ENCODE data around the gene HNRNPL. TPM values are rescaled to one million over a fixed set of nuclear protein-coding genes. Genes with fewer than 3 reads are reported as not detected.
"Not testable (repeated sequence)": the region's sequence is repeated elsewhere in the genome, so short reads cannot be mapped to it uniquely, and the experiment has no call there.

HNRNPL gene
- total RNA-seq, 1 experiment from 2014 or later = 749 TPM

GRCh38 chr19:38889803-38890202 lies 40.0 kb upstream of the HNRNPL start:
- CTCF ChIA-PET = interaction anchor here (0.5 kb wide), 1 partner anchor 356 kb away, joined by 5 read pairs; no protein-coding TSS in a partner anchor

GRCh38 chr19:38888876-38889275 lies 39.1 kb upstream of the HNRNPL start:
- Histone ChIP-seq H3K27me3 (ENCODE audit: control insufficient read depth, insufficient read depth, low read length) (no peaks in the 10 kb centered on the region), H3K36me3 (ENCODE audit: control insufficient read depth, insufficient read depth, low read length) (no peaks in the 10 kb centered on the region), H3K9me3 (ENCODE audit: control insufficient read depth, insufficient read depth, low read depth, low read length) (no peaks in the 10 kb centered on the region), H3K4me1 (ENCODE audit: control insufficient read depth, insufficient read depth, low read length) (no peaks in the 10 kb centered on the region), H3K27ac (ENCODE audit: low read length) (no peak overlapping the region), H3K4me3 (ENCODE audit: low read depth in 2 of 2, low read length in 2 of 2) (no peak overlapping the region)
- in situ Hi-C loops (cut with HindIII; ENCODE audit: low pct_unique_long_range_greater_than_20kb, low sequenced_read_pairs) (no loop called here), intact Hi-C loops (cut with micrococcal nuclease; ENCODE audit: unreplicated experiment) (no loop called here)
- ATAC-seq = no peak
- TF ChIP-seq, protein P1, sequence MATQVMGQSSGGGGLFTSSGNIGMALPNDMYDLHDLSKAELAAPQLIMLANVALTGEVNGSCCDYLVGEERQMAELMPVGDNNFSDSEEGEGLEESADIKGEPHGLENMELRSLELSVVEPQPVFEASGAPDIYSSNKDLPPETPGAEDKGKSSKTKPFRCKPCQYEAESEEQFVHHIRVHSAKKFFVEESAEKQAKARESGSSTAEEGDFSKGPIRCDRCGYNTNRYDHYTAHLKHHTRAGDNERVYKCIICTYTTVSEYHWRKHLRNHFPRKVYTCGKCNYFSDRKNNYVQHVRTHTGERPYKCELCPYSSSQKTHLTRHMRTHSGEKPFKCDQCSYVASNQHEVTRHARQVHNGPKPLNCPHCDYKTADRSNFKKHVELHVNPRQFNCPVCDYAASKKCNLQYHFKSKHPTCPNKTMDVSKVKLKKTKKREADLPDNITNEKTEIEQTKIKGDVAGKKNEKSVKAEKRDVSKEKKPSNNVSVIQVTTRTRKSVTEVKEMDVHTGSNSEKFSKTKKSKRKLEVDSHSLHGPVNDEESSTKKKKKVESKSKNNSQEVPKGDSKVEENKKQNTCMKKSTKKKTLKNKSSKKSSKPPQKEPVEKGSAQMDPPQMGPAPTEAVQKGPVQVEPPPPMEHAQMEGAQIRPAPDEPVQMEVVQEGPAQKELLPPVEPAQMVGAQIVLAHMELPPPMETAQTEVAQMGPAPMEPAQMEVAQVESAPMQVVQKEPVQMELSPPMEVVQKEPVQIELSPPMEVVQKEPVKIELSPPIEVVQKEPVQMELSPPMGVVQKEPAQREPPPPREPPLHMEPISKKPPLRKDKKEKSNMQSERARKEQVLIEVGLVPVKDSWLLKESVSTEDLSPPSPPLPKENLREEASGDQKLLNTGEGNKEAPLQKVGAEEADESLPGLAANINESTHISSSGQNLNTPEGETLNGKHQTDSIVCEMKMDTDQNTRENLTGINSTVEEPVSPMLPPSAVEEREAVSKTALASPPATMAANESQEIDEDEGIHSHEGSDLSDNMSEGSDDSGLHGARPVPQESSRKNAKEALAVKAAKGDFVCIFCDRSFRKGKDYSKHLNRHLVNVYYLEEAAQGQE (IDR thresholded peaks at IDR 0.05; ENCODE audit: insufficient read depth in 1 of 2, low read depth in 2 of 2, low read length in 1 of 2) = no peak
- TF ChIP-seq POLR2AphosphoS5 (IDR thresholded peaks at IDR 0.05; ENCODE audit: low read depth, low read length) (no peak), TCF7L2 (IDR thresholded peaks at IDR 0.05; ENCODE audit: low read depth, low read length) (no peak), SIN3A (IDR thresholded peaks at IDR 0.05; ENCODE audit: borderline replicate concordance, insufficient read depth, low read depth, low read length) (no peak)
- TF ChIP-seq, protein P2, sequence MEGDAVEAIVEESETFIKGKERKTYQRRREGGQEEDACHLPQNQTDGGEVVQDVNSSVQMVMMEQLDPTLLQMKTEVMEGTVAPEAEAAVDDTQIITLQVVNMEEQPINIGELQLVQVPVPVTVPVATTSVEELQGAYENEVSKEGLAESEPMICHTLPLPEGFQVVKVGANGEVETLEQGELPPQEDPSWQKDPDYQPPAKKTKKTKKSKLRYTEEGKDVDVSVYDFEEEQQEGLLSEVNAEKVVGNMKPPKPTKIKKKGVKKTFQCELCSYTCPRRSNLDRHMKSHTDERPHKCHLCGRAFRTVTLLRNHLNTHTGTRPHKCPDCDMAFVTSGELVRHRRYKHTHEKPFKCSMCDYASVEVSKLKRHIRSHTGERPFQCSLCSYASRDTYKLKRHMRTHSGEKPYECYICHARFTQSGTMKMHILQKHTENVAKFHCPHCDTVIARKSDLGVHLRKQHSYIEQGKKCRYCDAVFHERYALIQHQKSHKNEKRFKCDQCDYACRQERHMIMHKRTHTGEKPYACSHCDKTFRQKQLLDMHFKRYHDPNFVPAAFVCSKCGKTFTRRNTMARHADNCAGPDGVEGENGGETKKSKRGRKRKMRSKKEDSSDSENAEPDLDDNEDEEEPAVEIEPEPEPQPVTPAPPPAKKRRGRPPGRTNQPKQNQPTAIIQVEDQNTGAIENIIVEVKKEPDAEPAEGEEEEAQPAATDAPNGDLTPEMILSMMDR (IDR thresholded peaks at IDR 0.05) = no peak
- DNase-seq (ENCODE audit: low read depth, low spot score) = no peak
- BruUV-seq (replicated peaks) = no TSS peak
- CTCF ChIA-PET = interaction anchor here (2.5 to 2.8 kb wide), 2 partner anchors 8 to 36 kb away, joined by 7 to 13 read pairs; no protein-coding TSS in a partner anchor
- POLR2A ChIA-PET = interaction anchor here (1.1 kb wide), 1 partner anchor 10 kb away, joined by 4 read pairs; no protein-coding TSS in a partner anchor

More at GRCh38 chr19:38889803-38890202, 40.0 kb upstream of the HNRNPL start:
- no TSS peak for BruUV-seq (replicated peaks)
- H3K36me3 ChIP-seq (ENCODE audit: control insufficient read depth, insufficient read depth, low read length) = no peaks in the 10 kb centered on the region
- no peak for TF ChIP-seq SIN3A (IDR thresholded peaks at IDR 0.05; ENCODE audit: borderline replicate concordance, insufficient read depth, low read depth, low read length)
- TF ChIP-seq POLR2AphosphoS5 (IDR thresholded peaks at IDR 0.05; ENCODE audit: low read depth, low read length) = no peak
- TF ChIP-seq, protein P2 (IDR thresholded peaks at IDR 0.05) = no peak
- TF ChIP-seq, protein P1 (IDR thresholded peaks at IDR 0.05; ENCODE audit: insufficient read depth in 1 of 2, low read depth in 2 of 2, low read length in 1 of 2) = no peak
- TF ChIP-seq TCF7L2 (IDR thresholded peaks at IDR 0.05; ENCODE audit: low read depth, low read length) = no peak
- no peaks in the 10 kb centered on the region for H3K4me1 ChIP-seq (ENCODE audit: control insufficient read depth, insufficient read depth, low read length)
- H3K4me3 ChIP-seq (ENCODE audit: low read depth in 2 of 2, low read length in 2 of 2) = no peak overlapping the region
- DNase-seq (ENCODE audit: low read depth, low spot score) (no peak), ATAC-seq (no peak)
- H3K27me3 ChIP-seq (ENCODE audit: control insufficient read depth, insufficient read depth, low read length) = no peaks in the 10 kb centered on the region
- no peaks in the 10 kb centered on the region for H3K9me3 ChIP-seq (ENCODE audit: control insufficient read depth, insufficient read depth, low read depth, low read length)
- intact Hi-C loops (cut with micrococcal nuclease; ENCODE audit: unreplicated experiment) (no loop called here), in situ Hi-C loops (cut with HindIII; ENCODE audit: low pct_unique_long_range_greater_than_20kb, low sequenced_read_pairs) (no loop called here)
- H3K27ac ChIP-seq (ENCODE audit: low read length) = no peak overlapping the region
- POLR2A ChIA-PET = interaction anchor here (0.6 kb wide), 1 partner anchor 49 kb away, joined by 3 read pairs; no protein-coding TSS in a partner anchor

- in situ Hi-C loops (cut with HindIII; ENCODE audit: low pct_unique_long_range_greater_than_20kb, low sequenced_read_pairs); H3K9me3 ChIP-seq (ENCODE audit: control insufficient read depth, insufficient read depth, low read depth, low read length); DNase-seq (ENCODE audit: low read depth, low spot score); intact Hi-C loops (cut with micrococcal nuclease; ENCODE audit: unreplicated experiment); BruUV-seq (replicated peaks); H3K27me3 ChIP-seq (ENCODE audit: control insufficient read depth, insufficient read depth, low read length); H3K27ac ChIP-seq (ENCODE audit: low read length); ATAC-seq; H3K4me1 ChIP-seq (ENCODE audit: control insufficient read depth, insufficient read depth, low read length); H3K4me3 ChIP-seq (ENCODE audit: low read depth in 2 of 2, low read length in 2 of 2); H3K36me3 ChIP-seq (ENCODE audit: control insufficient read depth, insufficient read depth, low read length): not testable (repeated sequence)
- CTCF ChIA-PET = interaction anchor here (0.7 kb wide), 3 partner anchors 19 to 147 kb away, joined by 5 to 7 read pairs (median 5); no protein-coding TSS in a partner anchor
- POLR2A ChIA-PET = interaction anchor here (0.6 to 0.9 kb wide), 2 partner anchors 16 to 40 kb away, joined by 7 to 11 read pairs; no protein-coding TSS in a partner anchor
Observed at GRCh38 chr19:38884691-38885090, 34.9 kb upstream of the HNRNPL start.

Data from Panc1 (cell line).